BJ (cell line): ENCODE measurements around the gene RNF26. TPM values are rescaled to one million over a fixed set of nuclear protein-coding genes. Genes with fewer than 3 reads are reported as not detected.

Experiments
- CTCF ChIA-PET: fragments of 350-600 bp; formaldehyde crosslinking; extraction: SDS; loops from one replicate; lab custom pipeline; 2021; ENCODE audit warnings: antibody characterized with exemption, inconsistent platforms; lab: Yijun Ruan, JAX
- POLR2A ChIA-PET: fragments of 300-600 bp; sonication (Branson Sonifier 250); formaldehyde crosslinking; extraction: SDS; loops from one replicate; lab custom pipeline; 2021; ENCODE audit warnings: antibody characterized with exemption; lab: Charles Lee
- DNase-seq: peaks from one replicate; pipeline ENCODE4 v3.0.0-alpha.2; 2011; ENCODE audit warnings: low read depth
- H3K27me3 ChIP-seq: 2 replicates; pipeline ENCODE4 v1.6.0; 2011; ENCODE audit warnings: low read length; ENCODE audit not compliant: control insufficient read depth, insufficient read depth
- H3K36me3 ChIP-seq: 2 replicates; pipeline ENCODE4 v1.5.1; 2011; ENCODE audit warnings: low read length; ENCODE audit not compliant: control insufficient read depth, insufficient read depth
- H3K4me3 ChIP-seq: 2 replicates; pipeline ENCODE4 v1.5.1; 2011; ENCODE audit warnings: low read depth, mild to moderate bottlenecking, control low read depth, low read length
- polyA plus RNA-seq: library from polyadenylated mRNA; depleted of rRNA; stranded (reverse); fragments of >200 nt; gene quantifications from 2 replicates; pipeline ENCODE4 v1.2.3, GENCODE V29; 2011
- TF ChIP-seq, protein P1 (sequence below): IDR thresholded peaks from 2 replicates; pipeline ENCODE4 v1.5.1; 2011; ENCODE audit warnings: low read depth, mild to moderate bottlenecking, control low read depth, inconsistent platforms, low read length, moderate library complexity; ENCODE audit not compliant: insufficient read depth

The RNF26 gene
- polyA plus RNA-seq, 1 experiment = 65.1 TPM

DNA sequence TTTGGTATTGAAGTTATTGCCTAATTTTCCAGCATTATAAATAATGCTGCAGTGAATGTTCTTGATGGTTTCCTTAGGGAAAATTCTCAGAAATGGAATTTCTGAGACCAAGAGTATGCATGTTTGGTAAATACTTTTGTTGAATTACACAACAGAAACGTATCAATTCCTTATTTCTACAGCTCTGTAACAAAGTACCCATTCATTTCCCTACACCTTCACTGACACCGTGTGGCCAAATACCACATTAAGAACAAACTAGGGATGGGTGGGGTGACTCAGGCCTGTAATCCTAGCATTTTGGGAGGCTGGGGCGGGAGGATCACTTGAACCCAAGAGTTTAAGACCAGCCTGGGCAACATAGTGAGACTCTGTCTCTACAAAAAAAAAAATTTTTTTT, 39.1 kb upstream of the RNF26 start:
- no peak for DNase-seq
- no peak overlapping the region for H3K4me3 ChIP-seq
- TF ChIP-seq, protein P1, sequence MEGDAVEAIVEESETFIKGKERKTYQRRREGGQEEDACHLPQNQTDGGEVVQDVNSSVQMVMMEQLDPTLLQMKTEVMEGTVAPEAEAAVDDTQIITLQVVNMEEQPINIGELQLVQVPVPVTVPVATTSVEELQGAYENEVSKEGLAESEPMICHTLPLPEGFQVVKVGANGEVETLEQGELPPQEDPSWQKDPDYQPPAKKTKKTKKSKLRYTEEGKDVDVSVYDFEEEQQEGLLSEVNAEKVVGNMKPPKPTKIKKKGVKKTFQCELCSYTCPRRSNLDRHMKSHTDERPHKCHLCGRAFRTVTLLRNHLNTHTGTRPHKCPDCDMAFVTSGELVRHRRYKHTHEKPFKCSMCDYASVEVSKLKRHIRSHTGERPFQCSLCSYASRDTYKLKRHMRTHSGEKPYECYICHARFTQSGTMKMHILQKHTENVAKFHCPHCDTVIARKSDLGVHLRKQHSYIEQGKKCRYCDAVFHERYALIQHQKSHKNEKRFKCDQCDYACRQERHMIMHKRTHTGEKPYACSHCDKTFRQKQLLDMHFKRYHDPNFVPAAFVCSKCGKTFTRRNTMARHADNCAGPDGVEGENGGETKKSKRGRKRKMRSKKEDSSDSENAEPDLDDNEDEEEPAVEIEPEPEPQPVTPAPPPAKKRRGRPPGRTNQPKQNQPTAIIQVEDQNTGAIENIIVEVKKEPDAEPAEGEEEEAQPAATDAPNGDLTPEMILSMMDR = no peak
- no peaks in the 10 kb centered on the region for H3K27me3 ChIP-seq
- CTCF ChIA-PET = no interaction called here
- peaks cover 14% of the 10 kb centered on the region for H3K36me3 ChIP-seq
- POLR2A ChIA-PET = no interaction called here

GRCh38 chr11:119297938-119298337, 36.4 kb upstream of the RNF26 start:
- Histone ChIP-seq H3K4me3 (no peak overlapping the region), H3K27me3 (no peaks in the 10 kb centered on the region), H3K36me3 (peaks cover 15% of the 10 kb centered on the region)
- CTCF ChIA-PET = interaction anchor here (0.9 to 1.4 kb wide), 4 partner anchors 10 to 152 kb away, joined by 3 to 4 read pairs (median 4); partner anchors contain the start of gene C1QTNF5
- POLR2A ChIA-PET = no interaction called here
- TF ChIP-seq, protein P1 = no peak
- DNase-seq = no peak

- peaks cover 15% of the 10 kb centered on the region for H3K36me3 ChIP-seq
Observed at GRCh38 chr11:119298726-119299125, 35.6 kb upstream of the RNF26 start.

DNA sequence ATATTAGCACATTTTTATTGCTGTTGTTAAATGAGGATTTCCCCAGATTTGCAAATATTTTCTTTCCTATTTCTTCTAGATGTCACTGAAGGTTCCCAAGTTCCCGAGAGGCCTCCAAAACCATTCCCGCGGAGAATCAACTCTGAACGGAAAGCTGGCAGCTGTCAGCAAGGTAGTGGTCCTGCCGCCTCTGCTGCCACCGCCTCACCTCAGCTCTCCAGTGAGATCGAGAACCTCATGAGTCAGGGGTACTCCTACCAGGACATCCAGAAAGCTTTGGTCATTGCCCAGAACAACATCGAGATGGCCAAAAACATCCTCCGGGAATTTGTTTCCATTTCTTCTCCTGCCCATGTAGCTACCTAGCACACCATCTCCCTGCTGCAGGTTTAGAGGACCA, 34.9 kb upstream of the RNF26 start:
- peaks cover 15% of the 10 kb centered on the region for H3K36me3 ChIP-seq
- TF ChIP-seq, protein P1 = no peak
- H3K27me3 ChIP-seq = no peaks in the 10 kb centered on the region
- CTCF ChIA-PET = interaction anchor here (0.7 to 2.1 kb wide), 4 partner anchors 15 to 39 kb away, joined by 3 to 14 read pairs (median 6); no protein-coding TSS in a partner anchor
- POLR2A ChIA-PET = no interaction called here
- no peak overlapping the region for H3K4me3 ChIP-seq
- DNase-seq = no peak

More at GRCh38 chr11:119298726-119299125, 35.6 kb upstream of the RNF26 start:
- TF ChIP-seq, protein P1 = no peak
- no peak for DNase-seq
- H3K27me3 ChIP-seq = no peaks in the 10 kb centered on the region
- no peak overlapping the region for H3K4me3 ChIP-seq
- POLR2A ChIA-PET = no interaction called here
- CTCF ChIA-PET = no interaction called here

DNA sequence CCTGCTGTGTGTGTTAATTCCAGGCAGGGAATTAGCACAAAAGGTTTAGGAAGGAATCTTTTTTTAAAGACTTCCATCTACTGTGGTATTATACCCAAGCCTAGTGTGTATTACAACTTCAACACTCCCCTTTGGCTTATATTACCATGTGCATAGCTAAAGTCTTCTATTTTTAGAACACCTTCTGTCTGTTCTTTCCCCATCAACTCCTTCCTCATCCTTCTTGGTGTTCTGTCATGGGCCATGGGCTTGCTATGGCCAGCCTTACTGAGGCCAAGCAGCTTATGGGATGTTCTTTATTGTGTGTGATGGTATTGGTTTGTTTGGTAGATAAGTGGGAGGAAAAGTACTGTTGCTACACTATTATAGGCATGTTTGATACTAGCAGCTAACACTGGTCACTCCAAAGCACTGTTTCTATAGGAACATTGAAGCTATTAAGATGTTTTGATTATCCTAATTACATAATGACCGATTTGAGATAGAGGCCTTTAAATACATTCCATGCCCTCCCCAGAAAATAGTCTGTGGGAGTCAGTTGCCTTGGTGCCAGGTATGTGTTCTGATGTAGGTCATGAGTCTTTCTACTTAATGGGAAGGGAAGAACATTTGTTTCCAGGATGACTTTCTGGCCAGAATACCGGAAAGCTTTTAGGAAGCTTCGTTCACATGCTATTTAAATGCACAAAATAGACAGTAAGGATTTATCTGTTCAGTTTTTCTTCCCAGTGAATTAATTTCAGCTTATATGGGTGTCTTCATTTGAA, 33.9 kb upstream of the RNF26 start:
- Histone ChIP-seq H3K36me3 (peaks cover 14% of the 10 kb centered on the region), H3K27me3 (no peaks in the 10 kb centered on the region)
- CTCF ChIA-PET = interaction anchor here (1.0 to 2.1 kb wide), 7 partner anchors 8 to 104 kb away, joined by 3 to 14 read pairs (median 5); partner anchors contain the start of gene CBL

More for the DNA sequence above, 33.9 kb upstream of the RNF26 start:
- no peak overlapping the region for H3K4me3 ChIP-seq
- no peak for DNase-seq
- TF ChIP-seq, protein P1 = no peak
- POLR2A ChIA-PET = no interaction called here
